Astrocyte of the spinal cord (primary cell): ENCODE data around the gene GET3.
A peak's percentile ranks its signal among the peaks of the same experiment; 100 is the strongest.

Experiments used
- DNase-seq: peaks from one replicate; pipeline ENCODE4 v3.0.0; 2011; ENCODE audit warnings: low read depth, low spot score
- H3K4me3 ChIP-seq: 2 replicates; pipeline ENCODE4 v1.5.1; 2011; ENCODE audit warnings: low read depth, mild to moderate bottlenecking, low read length, moderate library complexity
- in situ Hi-C: cut with HindIII; loops from 2 replicates; pipeline ENCODE4 v1.10.0; 2017; ENCODE audit warnings: low sequenced_read_pairs
- TF ChIP-seq, protein P1 (sequence below): IDR thresholded peaks from 2 replicates; pipeline ENCODE4 v1.5.1; 2012; ENCODE audit warnings: low read depth, mild to moderate bottlenecking, low read length, inconsistent platforms

GET3 gene

DNA sequence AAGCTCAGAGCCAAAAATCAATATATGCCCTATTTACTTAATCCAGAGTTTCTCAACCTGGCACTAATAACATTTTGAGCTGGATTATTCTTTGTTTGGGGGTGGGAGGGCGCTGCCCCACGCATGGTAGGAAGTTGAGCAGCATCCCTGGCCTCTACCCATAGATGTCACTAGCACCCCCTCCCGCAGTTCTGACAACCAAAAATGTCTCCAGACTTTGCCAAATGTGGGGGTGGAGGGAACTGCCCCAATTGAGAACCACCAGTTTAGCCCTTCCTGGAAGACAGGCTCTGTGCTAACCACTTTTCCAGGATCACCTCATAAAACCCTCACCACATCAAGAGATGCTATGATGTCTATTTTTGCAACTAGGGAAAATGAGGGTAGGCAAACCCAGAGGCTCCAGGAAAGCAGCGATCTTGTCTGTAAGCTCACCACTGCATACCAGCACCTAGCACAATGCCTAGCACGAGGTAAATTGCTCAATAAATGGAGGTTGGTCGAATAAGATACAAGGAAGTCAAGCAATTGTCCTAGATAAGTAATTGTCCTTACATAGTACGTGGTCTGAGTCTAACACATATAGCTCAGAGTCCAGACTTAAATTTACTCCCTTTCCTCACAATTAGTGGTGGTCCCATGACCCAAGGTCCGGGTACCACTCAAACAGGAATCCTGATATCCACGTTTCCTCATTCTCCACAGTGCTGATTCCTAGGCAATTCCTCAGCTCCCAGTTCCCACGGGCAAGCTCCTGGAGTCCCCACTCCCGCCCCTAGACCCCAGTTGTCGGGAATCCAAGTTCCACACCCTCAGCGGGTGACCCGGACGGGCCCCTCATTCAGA is 3.7 kb upstream of the GET3 start:
- DNase-seq, result no peak
- in situ Hi-C loops, result no loop called here
- TF ChIP-seq, protein P1, sequence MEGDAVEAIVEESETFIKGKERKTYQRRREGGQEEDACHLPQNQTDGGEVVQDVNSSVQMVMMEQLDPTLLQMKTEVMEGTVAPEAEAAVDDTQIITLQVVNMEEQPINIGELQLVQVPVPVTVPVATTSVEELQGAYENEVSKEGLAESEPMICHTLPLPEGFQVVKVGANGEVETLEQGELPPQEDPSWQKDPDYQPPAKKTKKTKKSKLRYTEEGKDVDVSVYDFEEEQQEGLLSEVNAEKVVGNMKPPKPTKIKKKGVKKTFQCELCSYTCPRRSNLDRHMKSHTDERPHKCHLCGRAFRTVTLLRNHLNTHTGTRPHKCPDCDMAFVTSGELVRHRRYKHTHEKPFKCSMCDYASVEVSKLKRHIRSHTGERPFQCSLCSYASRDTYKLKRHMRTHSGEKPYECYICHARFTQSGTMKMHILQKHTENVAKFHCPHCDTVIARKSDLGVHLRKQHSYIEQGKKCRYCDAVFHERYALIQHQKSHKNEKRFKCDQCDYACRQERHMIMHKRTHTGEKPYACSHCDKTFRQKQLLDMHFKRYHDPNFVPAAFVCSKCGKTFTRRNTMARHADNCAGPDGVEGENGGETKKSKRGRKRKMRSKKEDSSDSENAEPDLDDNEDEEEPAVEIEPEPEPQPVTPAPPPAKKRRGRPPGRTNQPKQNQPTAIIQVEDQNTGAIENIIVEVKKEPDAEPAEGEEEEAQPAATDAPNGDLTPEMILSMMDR, result peak; percentile 38

GRCh38 chr19:12737835-12738351 is 596 bp downstream of the GET3 start:
- no peak for DNase-seq
- in situ Hi-C loops, result no loop called here
- TF ChIP-seq, protein P1, result no peak
- peak overlapping the region; percentile 96 for H3K4me3 ChIP-seq

More for the DNA sequence above, 3.7 kb upstream of the GET3 start:
- peak overlapping the region; percentile 99 for H3K4me3 ChIP-seq

DNA sequence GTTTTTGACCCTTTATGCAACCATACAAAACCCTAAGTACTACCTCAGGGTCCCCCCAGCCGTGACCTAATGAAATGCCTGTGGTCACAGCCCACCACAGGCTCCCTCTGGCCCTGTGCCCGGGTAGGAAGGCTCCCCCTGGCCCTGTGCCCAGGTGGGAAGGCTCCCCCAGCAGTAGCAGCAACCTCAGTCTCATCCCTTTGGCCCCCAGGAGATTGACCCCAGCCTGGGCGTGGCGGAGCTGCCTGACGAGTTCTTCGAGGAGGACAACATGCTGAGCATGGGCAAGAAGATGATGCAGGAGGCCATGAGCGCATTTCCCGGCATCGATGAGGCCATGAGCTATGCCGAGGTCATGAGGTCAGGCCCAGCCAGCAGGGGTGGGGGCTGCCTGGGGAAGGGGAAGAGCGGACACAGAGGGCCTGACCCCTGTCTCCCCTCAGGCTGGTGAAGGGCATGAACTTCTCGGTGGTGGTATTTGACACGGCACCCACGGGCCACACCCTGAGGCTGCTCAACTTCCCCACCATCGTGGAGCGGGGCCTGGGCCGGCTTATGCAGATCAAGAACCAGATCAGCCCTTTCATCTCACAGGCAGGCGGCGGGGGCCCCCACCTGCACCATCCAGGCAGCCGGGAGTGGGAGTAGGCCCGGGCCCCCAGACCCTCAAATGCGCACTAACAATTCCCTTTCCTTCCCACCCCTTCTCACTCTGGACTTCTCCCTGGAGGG is 8.0 kb downstream of the GET3 start:
- TF ChIP-seq, protein P1, result no peak
- in situ Hi-C loops, result no loop called here
- peak; percentile 30 for DNase-seq
- no peak overlapping the region for H3K4me3 ChIP-seq

DNA sequence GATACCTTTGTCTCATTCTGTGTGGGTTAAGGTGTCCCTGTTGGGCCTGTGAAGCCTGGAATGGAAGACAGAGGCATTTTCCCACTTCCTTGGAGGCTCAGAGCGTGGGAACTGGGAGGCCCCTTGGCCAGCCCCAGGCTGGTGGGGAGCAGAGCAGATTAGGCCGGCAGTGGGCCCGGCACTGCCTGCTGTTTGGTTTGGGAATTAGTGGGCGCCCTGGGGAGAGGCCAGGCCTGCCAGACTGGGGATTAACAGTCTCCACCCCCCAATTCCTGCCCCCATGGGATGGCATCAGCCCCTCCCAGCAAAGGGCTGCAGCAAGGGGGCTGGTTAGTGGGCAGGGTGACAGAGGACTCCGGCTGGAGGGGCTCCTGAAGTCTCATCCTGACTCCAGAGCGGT is 11.2 kb downstream of the GET3 start:
- DNase-seq, result no peak
- TF ChIP-seq, protein P1, result no peak
- H3K4me3 ChIP-seq, result no peak overlapping the region
- in situ Hi-C loops, result no loop called here

DNA sequence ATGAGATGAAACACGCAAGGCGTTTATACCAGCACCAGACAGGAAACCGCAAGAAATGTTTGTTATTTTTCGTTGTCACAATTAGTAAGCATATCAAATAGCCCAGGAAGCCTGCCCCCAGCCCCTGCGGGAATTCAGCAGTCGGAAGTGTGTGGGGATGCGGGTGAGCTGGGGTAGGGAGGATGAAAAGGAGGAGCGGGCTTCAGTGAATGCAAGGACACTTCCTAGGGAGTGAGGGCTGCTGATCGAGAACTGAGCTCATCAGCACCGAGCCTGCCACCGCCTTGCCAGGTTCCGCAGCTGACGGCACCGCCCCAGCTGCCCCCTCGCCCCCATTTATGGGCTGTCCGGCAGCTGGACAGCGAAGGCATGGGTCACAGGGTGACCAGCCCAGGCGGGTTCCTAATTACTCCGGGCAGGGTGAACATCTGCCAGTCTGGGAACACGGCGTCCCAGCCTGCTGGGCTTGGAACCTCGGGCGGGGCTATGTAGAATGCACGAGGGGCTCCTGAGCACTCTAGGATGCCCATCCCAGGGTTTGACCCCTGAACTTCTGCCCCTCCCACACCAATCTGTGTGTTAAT is 12.7 kb downstream of the GET3 start:
- no peak overlapping the region for H3K4me3 ChIP-seq
- in situ Hi-C loops, result no loop called here
- TF ChIP-seq, protein P1, result no peak
- DNase-seq, result peak; percentile 24

DNA sequence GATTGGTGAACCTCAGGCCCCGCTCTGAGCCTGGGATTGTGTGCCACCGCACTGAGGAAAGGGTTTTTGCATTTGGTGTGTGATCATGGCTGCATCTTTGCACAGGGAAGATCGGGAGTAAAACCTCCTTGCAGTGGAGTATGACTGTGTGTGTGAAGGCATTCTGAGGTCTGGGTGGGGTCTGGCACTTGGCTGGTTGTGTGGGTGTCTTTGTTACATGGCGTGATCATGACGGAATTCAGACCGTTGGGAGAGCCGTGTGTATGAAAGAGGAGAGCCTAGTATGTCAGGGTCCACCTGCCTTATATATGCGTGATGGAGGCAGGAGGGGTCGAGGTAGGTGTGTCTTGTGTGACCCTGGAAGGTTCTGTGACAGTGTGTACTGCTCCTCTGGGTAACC is 13.6 kb downstream of the GET3 start:
- no peak overlapping the region for H3K4me3 ChIP-seq
- TF ChIP-seq, protein P1, result no peak
- no peak for DNase-seq
- in situ Hi-C loops, result no loop called here
